K562 (cell line): ENCODE results near the gene PHAX. TPM values are rescaled to one million over a fixed set of nuclear protein-coding genes. Genes with fewer than 3 reads are reported as not detected.

ENCODE experiments used
- ATAC-seq: fragments of 200-7000 bp; cut with Tn5 transposase; 3 replicates; pipeline ENCODE4 v1.9.1; 2020; ENCODE audit warnings: moderate library complexity
- BruUV-seq: library from RNA; stranded (reverse); fragments of 400-500 nt; replicated peaks from 2 replicates; lab custom pipeline; 2021; lab: Mats Ljungman, UMichigan
- CTCF ChIA-PET: fragments of 300-600 bp; formaldehyde crosslinking; extraction: SDS; loops from one replicate; lab custom pipeline; 2021; ENCODE audit warnings: low intra/inter-chr PET ratio; lab: Yijun Ruan, JAX
- POLR2A ChIA-PET: fragments of 300-600, 350-650 bp; sonication (Branson Sonifier 250); formaldehyde crosslinking; extraction: SDS; loops from one replicate; lab custom pipeline; 2021; ENCODE audit warnings: antibody characterized with exemption, inconsistent platforms; lab: Yijun Ruan, JAX
- DNase-seq, 4 experiments: peaks; one replicate each; pipeline versions ENCODE4 v3.0.0 to v3.0.0-alpha.2; 2011 to 2018; ENCODE audit warnings: low spot score in 3 of 4, mixed read lengths in 3 of 4; ENCODE audit errors: extremely low read depth in 1 of 4
- FAIRE-seq: peaks from 2 replicates; lab custom pipeline; 2011; peaks lifted over from hg19 to GRCh38; lab: Jason Lieb, UNC
- H2AFZ ChIP-seq: 2 replicates; pipeline ENCODE4 v1.6.0; 2011; ENCODE audit warnings: low read depth, low read length, control low read depth, inconsistent platforms
- H3K27ac ChIP-seq: fragments of 200-600 bp; 3 replicates; pipeline ENCODE4 v1.8.0; 2011; ENCODE audit warnings: low read depth, mild to moderate bottlenecking, control low read depth, inconsistent platforms, low read length, moderate library complexity, mixed read lengths; ENCODE audit errors: extremely low read depth
- H3K27me3 ChIP-seq, 2 experiments: fragments of 300-600 bp in 1 of 2; 2 replicates in 1 of 2; 3 replicates in 1 of 2; pipeline versions ENCODE4 v1.6.0 to v1.8.0; 2011; ENCODE audit warnings: inconsistent platforms in 2 of 2, low read length in 2 of 2, mild to moderate bottlenecking in 1 of 2, mixed read lengths in 1 of 2, moderate library complexity in 1 of 2; ENCODE audit not compliant: control insufficient read depth in 2 of 2, insufficient read depth in 2 of 2
- H3K36me3 ChIP-seq: fragments of 300-600 bp; 3 replicates; pipeline ENCODE4 v1.8.0; 2011; ENCODE audit warnings: mild to moderate bottlenecking, low read length, inconsistent platforms; ENCODE audit not compliant: control insufficient read depth, insufficient read depth
- H3K4me1 ChIP-seq, 2 experiments: fragments of 200-600 bp in 1 of 2; replicated peaks in 1 of 2; 2 replicates in 1 of 2; 3 replicates in 1 of 2; pipeline versions ENCODE4 v1.5.1 to v1.8.0; 2011; ENCODE audit warnings: inconsistent platforms in 2 of 2, low read length in 2 of 2, mild to moderate bottlenecking in 1 of 2, mixed read lengths in 1 of 2, moderate library complexity in 1 of 2; ENCODE audit not compliant: control insufficient read depth in 2 of 2, insufficient read depth in 2 of 2
- H3K4me2 ChIP-seq: 2 replicates; pipeline ENCODE4 v1.6.1; 2011; ENCODE audit warnings: low read length, control low read depth, inconsistent platforms, mixed read lengths; ENCODE audit not compliant: insufficient read depth
- H3K4me3 ChIP-seq: fragments of 200-600 bp; sonication (generic), shearing (Covaris generic); 2 replicates; pipeline ENCODE4 v1.5.1; 2016; ENCODE audit warnings: control low read depth, inconsistent platforms
- H3K79me2 ChIP-seq: fragments of 200-600 bp; 3 replicates; pipeline ENCODE4 v1.8.0; 2011; ENCODE audit warnings: low read length, inconsistent platforms; ENCODE audit not compliant: control insufficient read depth, insufficient read depth
- H3K9ac ChIP-seq, 2 experiments: 2 replicates each; pipeline versions ENCODE4 v1.6.0 to v1.6.1; 2011; ENCODE audit warnings: low read depth in 2 of 2, low read length in 2 of 2, control low read depth in 1 of 2, inconsistent platforms in 1 of 2, mild to moderate bottlenecking in 1 of 2, mixed read lengths in 1 of 2; ENCODE audit not compliant: insufficient read depth in 1 of 2
- H3K9me1 ChIP-seq: one replicate; pipeline ENCODE4 v1.6.0; 2011; ENCODE audit warnings: inconsistent platforms, mild to moderate bottlenecking, low read length, moderate library complexity; ENCODE audit not compliant: control insufficient read depth, insufficient read depth
- H3K9me3 ChIP-seq: replicated peaks from 2 replicates; pipeline ENCODE4 v1.5.1; 2011; ENCODE audit warnings: low read depth, low read length, inconsistent platforms; ENCODE audit not compliant: control insufficient read depth, insufficient read depth
- H4K20me1 ChIP-seq: replicated peaks from 2 replicates; pipeline ENCODE4 v1.6.1; 2011; ENCODE audit warnings: low read length, inconsistent platforms, mixed read lengths; ENCODE audit not compliant: control insufficient read depth, insufficient read depth
- BRD4 ChIP-seq: fragments of 200-600 bp; sonication (generic); IDR thresholded peaks from 2 replicates; pipeline ENCODE4 v1.6.1; 2017; ENCODE audit warnings: inconsistent platforms
- COPS2 ChIP-seq: fragments of 450-650 bp; conservative IDR thresholded peaks from 2 replicates; pipeline ENCODE4 v1.6.1; 2016; ENCODE audit warnings: mild to moderate bottlenecking, moderate library complexity
- NFE2 ChIP-seq: IDR thresholded peaks from 2 replicates; pipeline ENCODE4 v1.6.1; 2014; ENCODE audit warnings: antibody characterized with exemption, low read depth
- PRPF4 ChIP-seq: fragments of 200-400 bp; formaldehyde crosslinking; IDR thresholded peaks from one replicate; pipeline ENCODE4 v1.6.1; 2017; ENCODE audit warnings: low read length, low read depth, mild to moderate bottlenecking; ENCODE audit not compliant: insufficient read depth, poor library complexity, severe bottlenecking
- SMAD3 ChIP-seq: fragments of 450-650 bp; formaldehyde crosslinking; conservative IDR thresholded peaks from 2 replicates; pipeline ENCODE4 v1.4.0; 2020; ENCODE audit warnings: mild to moderate bottlenecking
- TGIF2 ChIP-seq: sonication (generic); formaldehyde crosslinking; IDR thresholded peaks from 2 replicates; pipeline ENCODE4 v1.8.1; 2022; ENCODE audit warnings: mild to moderate bottlenecking, missing genetic modification reagents, moderate library complexity
- WGBS: fragments of 100-300 bp; shearing (Covaris generic); methylation state at CpG from one replicate; pipeline ENCODE4 v1.1.6; 2016; ENCODE audit warnings: low coverage, mixed read lengths; ENCODE audit not compliant: insufficient coverage; ENCODE audit errors: missing lambda C conversion rate; 5-methylcytosine and 5-hydroxymethylcytosine counted together
- in situ Hi-C: fragments of 300-500 bp; cut with MboI; formaldehyde crosslinking; loops from 4 replicates; pipeline ENCODE4 v1.15.0; 2018; ENCODE audit warnings: inconsistent platforms, mixed read lengths
- intact Hi-C: fragments of 100-400 bp; cut with micrococcal nuclease; formaldehyde crosslinking; loops from 2 replicates; pipeline ENCODE4 v1.14.2; 2022
- polyA plus RNA-seq, 8 experiments: library from polyadenylated mRNA; depleted of rRNA in 4 of 8; stranded (reverse) in 5 of 8; unstranded in 3 of 8; fragments of >200 nt; fragmentation: Nextera tagmentation in 2 of 8; fragmentation: Illumina TruSeq in 1 of 8; extraction: Ambion mirVana in 2 of 8; extraction: Trizol in 1 of 8; gene quantifications; 2 replicates each; pipeline versions ENCODE4 v1.2.1 to v1.2.3, GENCODE V29; 2011 to 2014; ENCODE audit warnings: inconsistent platforms in 1 of 8, missing spikeins in 1 of 8
- total RNA-seq, 7 experiments: library from RNA; depleted of rRNA in 6 of 7; stranded (reverse); fragments of >200 nt in 6 of 7; fragmentation: Illumina TruSeq in 2 of 7; extraction: Trizol in 2 of 7; gene quantifications; 2 replicates each; pipeline versions ENCODE4 v1.2.1 to v1.2.3, GENCODE V29; 2011 to 2021; ENCODE audit warnings: low replicate concordance in 1 of 7
- TF ChIP-seq, protein P1 (sequence below): sonication (generic); formaldehyde crosslinking; IDR thresholded peaks from 2 replicates; pipeline ENCODE4 v1.8.0; 2022; ENCODE audit warnings: mild to moderate bottlenecking, low read depth, missing genetic modification reagents

PHAX gene
- total and polyA plus RNA-seq, 9 of the 15 experiments (the other 6 are each of a cell fraction or from before 2014, with no cell fraction given): 20.2 to 59.8 (median 43.5) TPM

DNA sequence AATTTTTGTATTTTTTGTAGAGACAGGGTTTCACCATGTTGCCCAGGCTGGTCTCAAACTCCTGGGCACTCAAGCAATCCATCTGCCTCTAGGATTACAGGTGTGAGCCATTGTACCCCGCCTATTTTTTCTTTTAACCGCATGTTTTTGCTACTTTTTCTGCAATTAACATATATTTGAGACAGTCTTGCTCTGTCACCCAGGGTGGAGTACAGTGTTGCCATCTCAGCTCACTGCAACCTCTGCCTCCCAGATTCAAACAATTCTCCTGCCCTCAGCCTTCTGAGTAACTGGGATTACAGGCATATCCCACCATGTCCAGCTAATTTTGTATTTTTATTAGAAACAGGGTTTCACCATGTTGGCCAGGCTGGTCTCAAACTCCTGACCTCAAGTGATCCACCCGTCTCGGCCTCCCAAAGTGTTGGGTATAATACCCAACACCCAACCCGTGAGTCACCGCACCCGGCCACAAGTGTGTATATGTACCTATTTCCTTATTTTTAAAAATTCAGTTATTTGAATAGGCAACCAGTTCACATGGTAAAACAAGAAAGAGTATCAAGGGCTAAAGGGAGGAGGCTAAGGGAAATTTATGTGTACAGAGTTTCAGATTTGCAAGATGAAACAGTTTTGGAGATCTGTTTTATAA lies 13.3 kb downstream of the PHAX start:
- POLR2A ChIA-PET: interaction anchor here (0.6 kb wide), 2 partner anchors 61 to 256 kb away, joined by 3 read pairs; no protein-coding TSS in a partner anchor
- H3K9me1 ChIP-seq: no peaks in the 10 kb centered on the region
- no peaks in the 10 kb centered on the region for H3K4me1 ChIP-seq
- in situ Hi-C loops (no loop called here), intact Hi-C loops (no loop called here)
- CTCF ChIA-PET: no interaction called here
- H3K4me2 ChIP-seq: no peak overlapping the region
- no peaks in the 10 kb centered on the region for H3K9me3 ChIP-seq
- H3K27me3 ChIP-seq: no peaks in the 10 kb centered on the region
- FAIRE-seq (no peak), ATAC-seq (no peak), DNase-seq (no peak)
- no peak overlapping the region for H3K9ac ChIP-seq
- H3K4me3 ChIP-seq: no peak overlapping the region
- H3K79me2 ChIP-seq: peaks cover 27% of the 10 kb centered on the region
- H4K20me1 ChIP-seq: no peaks in the 10 kb centered on the region
- 94% methylated on average over 7 of the region's 7 CpGs for WGBS
- H3K36me3 ChIP-seq: peaks cover 73% of the 10 kb centered on the region; the same call in 2 of the 3 replicates
- no TSS peak for BruUV-seq
- H3K27ac ChIP-seq: no peak overlapping the region
- H2AFZ ChIP-seq: no peak overlapping the region
- no peak for TF ChIP-seq SMAD3 (CRISPR knock-in tag)
- no peak for TF ChIP-seq NFE2
- TF ChIP-seq, protein P1, sequence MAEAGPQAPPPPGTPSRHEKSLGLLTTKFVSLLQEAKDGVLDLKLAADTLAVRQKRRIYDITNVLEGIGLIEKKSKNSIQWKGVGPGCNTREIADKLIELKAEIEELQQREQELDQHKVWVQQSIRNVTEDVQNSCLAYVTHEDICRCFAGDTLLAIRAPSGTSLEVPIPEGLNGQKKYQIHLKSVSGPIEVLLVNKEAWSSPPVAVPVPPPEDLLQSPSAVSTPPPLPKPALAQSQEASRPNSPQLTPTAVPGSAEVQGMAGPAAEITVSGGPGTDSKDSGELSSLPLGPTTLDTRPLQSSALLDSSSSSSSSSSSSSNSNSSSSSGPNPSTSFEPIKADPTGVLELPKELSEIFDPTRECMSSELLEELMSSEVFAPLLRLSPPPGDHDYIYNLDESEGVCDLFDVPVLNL (CRISPR knock-in tag): no peak
- no peak for TF ChIP-seq BRD4
- TF ChIP-seq TGIF2 (CRISPR knock-in tag): no peak
- TF ChIP-seq COPS2: no peak
- TF ChIP-seq PRPF4: no peak
